ENCODE measurements around the gene RFXANK. TPM values are rescaled to one million over a fixed set of nuclear protein-coding genes. Genes with fewer than 3 reads are reported as not detected.

Gene RFXANK, protein sequence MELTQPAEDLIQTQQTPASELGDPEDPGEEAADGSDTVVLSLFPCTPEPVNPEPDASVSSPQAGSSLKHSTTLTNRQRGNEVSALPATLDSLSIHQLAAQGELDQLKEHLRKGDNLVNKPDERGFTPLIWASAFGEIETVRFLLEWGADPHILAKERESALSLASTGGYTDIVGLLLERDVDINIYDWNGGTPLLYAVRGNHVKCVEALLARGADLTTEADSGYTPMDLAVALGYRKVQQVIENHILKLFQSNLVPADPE
- total RNA-seq (10 to 100 TPM in 1 of 2 donors, 1 to 10 TPM in 1; 8.9 to 27.8 TPM), polyA plus RNA-seq (10 to 100 TPM; 18.1 to 19.8 TPM)

DNA sequence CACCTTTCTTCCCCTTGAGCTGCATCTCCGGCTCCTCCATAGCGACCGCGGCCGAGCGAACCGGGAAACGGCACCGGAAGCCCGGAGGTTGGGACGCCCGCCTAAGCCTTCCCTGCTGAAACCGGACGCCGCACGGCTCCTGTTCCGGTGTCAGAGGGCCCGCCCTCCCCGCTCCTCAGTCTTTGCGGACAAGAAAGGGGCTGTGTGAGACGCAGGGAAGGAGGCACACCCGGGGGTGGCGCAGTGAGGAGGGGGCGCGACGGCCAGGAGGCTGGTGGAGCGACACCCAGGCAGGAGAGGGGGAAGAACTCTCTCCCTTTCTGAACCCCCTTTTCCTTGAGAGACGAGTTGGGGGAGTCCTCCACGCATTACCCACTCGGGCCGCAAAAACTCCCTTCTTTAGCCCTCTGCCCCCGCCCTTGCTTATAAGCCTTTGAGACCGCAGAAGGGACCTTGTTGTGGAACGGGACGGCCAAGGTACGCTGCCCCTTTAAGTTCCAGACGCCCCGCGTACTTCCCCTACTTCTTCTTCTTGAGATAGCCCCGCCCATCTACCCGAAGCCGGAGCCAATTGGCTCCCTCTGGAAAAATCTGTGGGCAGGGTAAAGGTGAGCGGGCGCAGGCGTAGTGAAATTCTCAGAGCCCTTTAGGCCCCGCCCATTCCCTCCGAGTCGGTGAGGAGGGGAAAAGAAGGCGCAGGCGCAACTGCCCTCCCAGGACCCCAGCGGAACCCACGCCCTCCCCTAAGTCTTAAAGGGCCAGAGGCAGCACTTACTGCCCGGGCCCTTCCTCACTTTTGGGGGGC is at the start of gene RFXANK, which contains the start of gene BORCS8:
Gene RFXANK (plus strand): TSS at position 181 of the 805 bp plus-strand sequence. CDS start 1,689 bp downstream, outside the sequence.
Gene BORCS8 (minus strand): TSS at position 75 of the 805 bp plus-strand sequence. CDS start 35 bp downstream, at position 40.
- Histone ChIP-seq H3K27me3 (ENCODE audit: control insufficient read depth in 4 of 4, insufficient read depth in 4 of 4, low read length in 3 of 4) (no peaks in the 10 kb centered on the region), H3K36me3 (ENCODE audit: control insufficient read depth in 4 of 4, insufficient read depth in 3 of 4, low read depth in 1 of 4, low read length in 3 of 4) (peaks cover 0 to 4% (median 1%) of the 10 kb centered on the region in 4 donors), H3K4me3 (ENCODE audit: low read depth in 1 of 3, low read length in 3 of 3) (peak within 1 kb of the TSS; percentile 70 to 100 (median 93)), H3K9ac (ENCODE audit: low read depth in 1 of 2, low read length in 2 of 2) (peak within 1 kb of the TSS; percentile 98 to 99), H3K4me1 (ENCODE audit: control insufficient read depth in 4 of 4, insufficient read depth in 4 of 4, low read length in 3 of 4) (peaks cover 6 to 38% (median 25%) of the 10 kb centered on the region in 4 donors), H3K9me3 (ENCODE audit: control insufficient read depth in 4 of 4, low read length in 3 of 4) (no peaks in the 10 kb centered on the region), H3K27ac (ENCODE audit: low read depth in 1 of 2, low read length in 2 of 2) (peak within 1 kb of the TSS; percentile 99 to 100)
- under 1% methylated on average over 53 of the region's 53 CpGs for WGBS
- DNase-seq (ENCODE audit: low spot score): peak; percentile 98
- TF ChIP-seq, protein P1, sequence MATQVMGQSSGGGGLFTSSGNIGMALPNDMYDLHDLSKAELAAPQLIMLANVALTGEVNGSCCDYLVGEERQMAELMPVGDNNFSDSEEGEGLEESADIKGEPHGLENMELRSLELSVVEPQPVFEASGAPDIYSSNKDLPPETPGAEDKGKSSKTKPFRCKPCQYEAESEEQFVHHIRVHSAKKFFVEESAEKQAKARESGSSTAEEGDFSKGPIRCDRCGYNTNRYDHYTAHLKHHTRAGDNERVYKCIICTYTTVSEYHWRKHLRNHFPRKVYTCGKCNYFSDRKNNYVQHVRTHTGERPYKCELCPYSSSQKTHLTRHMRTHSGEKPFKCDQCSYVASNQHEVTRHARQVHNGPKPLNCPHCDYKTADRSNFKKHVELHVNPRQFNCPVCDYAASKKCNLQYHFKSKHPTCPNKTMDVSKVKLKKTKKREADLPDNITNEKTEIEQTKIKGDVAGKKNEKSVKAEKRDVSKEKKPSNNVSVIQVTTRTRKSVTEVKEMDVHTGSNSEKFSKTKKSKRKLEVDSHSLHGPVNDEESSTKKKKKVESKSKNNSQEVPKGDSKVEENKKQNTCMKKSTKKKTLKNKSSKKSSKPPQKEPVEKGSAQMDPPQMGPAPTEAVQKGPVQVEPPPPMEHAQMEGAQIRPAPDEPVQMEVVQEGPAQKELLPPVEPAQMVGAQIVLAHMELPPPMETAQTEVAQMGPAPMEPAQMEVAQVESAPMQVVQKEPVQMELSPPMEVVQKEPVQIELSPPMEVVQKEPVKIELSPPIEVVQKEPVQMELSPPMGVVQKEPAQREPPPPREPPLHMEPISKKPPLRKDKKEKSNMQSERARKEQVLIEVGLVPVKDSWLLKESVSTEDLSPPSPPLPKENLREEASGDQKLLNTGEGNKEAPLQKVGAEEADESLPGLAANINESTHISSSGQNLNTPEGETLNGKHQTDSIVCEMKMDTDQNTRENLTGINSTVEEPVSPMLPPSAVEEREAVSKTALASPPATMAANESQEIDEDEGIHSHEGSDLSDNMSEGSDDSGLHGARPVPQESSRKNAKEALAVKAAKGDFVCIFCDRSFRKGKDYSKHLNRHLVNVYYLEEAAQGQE (IDR thresholded peaks at IDR 0.05): peak; percentile 57
- TF ChIP-seq NR2F2 (IDR thresholded peaks at IDR 0.05): peak; percentile 51
- TF ChIP-seq GABPA (IDR thresholded peaks at IDR 0.05 in 1 of 2, conservative IDR thresholded peaks at IDR 0.05 in 1 of 2): peak; percentile 96 to 97
- TF ChIP-seq SP1 (IDR thresholded peaks at IDR 0.05): peak; percentile 82
- TF ChIP-seq, protein P2, sequence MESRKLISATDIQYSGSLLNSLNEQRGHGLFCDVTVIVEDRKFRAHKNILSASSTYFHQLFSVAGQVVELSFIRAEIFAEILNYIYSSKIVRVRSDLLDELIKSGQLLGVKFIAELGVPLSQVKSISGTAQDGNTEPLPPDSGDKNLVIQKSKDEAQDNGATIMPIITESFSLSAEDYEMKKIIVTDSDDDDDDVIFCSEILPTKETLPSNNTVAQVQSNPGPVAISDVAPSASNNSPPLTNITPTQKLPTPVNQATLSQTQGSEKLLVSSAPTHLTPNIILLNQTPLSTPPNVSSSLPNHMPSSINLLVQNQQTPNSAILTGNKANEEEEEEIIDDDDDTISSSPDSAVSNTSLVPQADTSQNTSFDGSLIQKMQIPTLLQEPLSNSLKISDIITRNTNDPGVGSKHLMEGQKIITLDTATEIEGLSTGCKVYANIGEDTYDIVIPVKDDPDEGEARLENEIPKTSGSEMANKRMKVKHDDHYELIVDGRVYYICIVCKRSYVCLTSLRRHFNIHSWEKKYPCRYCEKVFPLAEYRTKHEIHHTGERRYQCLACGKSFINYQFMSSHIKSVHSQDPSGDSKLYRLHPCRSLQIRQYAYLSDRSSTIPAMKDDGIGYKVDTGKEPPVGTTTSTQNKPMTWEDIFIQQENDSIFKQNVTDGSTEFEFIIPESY (IDR thresholded peaks at IDR 0.05): peak; percentile 56
- peak; percentile 37 to 53 for TF ChIP-seq HNF4A (conservative IDR thresholded peaks at IDR 0.05)
- TF ChIP-seq FOXA1 (IDR thresholded peaks at IDR 0.05): no peak
- TF ChIP-seq FOXA2 (IDR thresholded peaks at IDR 0.05): no peak
- TF ChIP-seq EGR1 (IDR thresholded peaks at IDR 0.05; ENCODE audit: low read depth in 2 of 2): no peak
- TF ChIP-seq YY1 (IDR thresholded peaks at IDR 0.05): peak; percentile 79
- no peak for TF ChIP-seq JUND (IDR thresholded peaks at IDR 0.05)
- TF ChIP-seq RAD21 (IDR thresholded peaks at IDR 0.05): peak in 1 of 2 donors; percentile 34
- peak in 1 of 2 donors; percentile 72 for TF ChIP-seq RXRA (IDR thresholded peaks at IDR 0.05)
- TF ChIP-seq TAF1 (conservative IDR thresholded peaks at IDR 0.05): no peak
- TF ChIP-seq, protein P3, sequence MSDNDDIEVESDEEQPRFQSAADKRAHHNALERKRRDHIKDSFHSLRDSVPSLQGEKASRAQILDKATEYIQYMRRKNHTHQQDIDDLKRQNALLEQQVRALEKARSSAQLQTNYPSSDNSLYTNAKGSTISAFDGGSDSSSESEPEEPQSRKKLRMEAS (IDR thresholded peaks at IDR 0.05): peak; percentile 93
- TF ChIP-seq, protein P4, sequence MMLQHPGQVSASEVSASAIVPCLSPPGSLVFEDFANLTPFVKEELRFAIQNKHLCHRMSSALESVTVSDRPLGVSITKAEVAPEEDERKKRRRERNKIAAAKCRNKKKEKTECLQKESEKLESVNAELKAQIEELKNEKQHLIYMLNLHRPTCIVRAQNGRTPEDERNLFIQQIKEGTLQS (IDR thresholded peaks at IDR 0.05): no peak
- TF ChIP-seq, protein P5, sequence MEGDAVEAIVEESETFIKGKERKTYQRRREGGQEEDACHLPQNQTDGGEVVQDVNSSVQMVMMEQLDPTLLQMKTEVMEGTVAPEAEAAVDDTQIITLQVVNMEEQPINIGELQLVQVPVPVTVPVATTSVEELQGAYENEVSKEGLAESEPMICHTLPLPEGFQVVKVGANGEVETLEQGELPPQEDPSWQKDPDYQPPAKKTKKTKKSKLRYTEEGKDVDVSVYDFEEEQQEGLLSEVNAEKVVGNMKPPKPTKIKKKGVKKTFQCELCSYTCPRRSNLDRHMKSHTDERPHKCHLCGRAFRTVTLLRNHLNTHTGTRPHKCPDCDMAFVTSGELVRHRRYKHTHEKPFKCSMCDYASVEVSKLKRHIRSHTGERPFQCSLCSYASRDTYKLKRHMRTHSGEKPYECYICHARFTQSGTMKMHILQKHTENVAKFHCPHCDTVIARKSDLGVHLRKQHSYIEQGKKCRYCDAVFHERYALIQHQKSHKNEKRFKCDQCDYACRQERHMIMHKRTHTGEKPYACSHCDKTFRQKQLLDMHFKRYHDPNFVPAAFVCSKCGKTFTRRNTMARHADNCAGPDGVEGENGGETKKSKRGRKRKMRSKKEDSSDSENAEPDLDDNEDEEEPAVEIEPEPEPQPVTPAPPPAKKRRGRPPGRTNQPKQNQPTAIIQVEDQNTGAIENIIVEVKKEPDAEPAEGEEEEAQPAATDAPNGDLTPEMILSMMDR (IDR thresholded peaks at IDR 0.05; ENCODE audit: low read depth, low read length, missing input control): no peak
- TF ChIP-seq HNF4G (IDR thresholded peaks at IDR 0.05): no peak
